ENCODE results near the gene SLC41A3.
"Not testable (repeated sequence)": the region's sequence is repeated elsewhere in the genome, so short reads cannot be mapped to it uniquely, and the experiment has no call there.

Gene SLC41A3

GRCh38 chr3:126106336-126107202, 22.6 kb upstream of the SLC41A3 start:
- DNase-seq (ENCODE audit: low read depth) = no peak

- no peak for DNase-seq (ENCODE audit: low read depth)
Observed at GRCh38 chr3:126105691-126106187, 21.8 kb upstream of the SLC41A3 start.

- no peak for DNase-seq (ENCODE audit: low read depth)
Observed at GRCh38 chr3:126104742-126105605, 21.1 kb upstream of the SLC41A3 start.

GRCh38 chr3:126104028-126104635, 20.2 kb upstream of the SLC41A3 start:
- DNase-seq (ENCODE audit: low read depth) = no peak

GRCh38 chr3:126103121-126104027, 19.4 kb upstream of the SLC41A3 start:
- no peak for DNase-seq (ENCODE audit: low read depth)

GRCh38 chr3:126102530-126102951, 18.6 kb upstream of the SLC41A3 start:
- peak; percentile 85 for DNase-seq (ENCODE audit: low read depth)

- no peak for DNase-seq (ENCODE audit: low read depth)
Observed at GRCh38 chr3:126102011-126102410, 18.1 kb upstream of the SLC41A3 start.

- no peak for DNase-seq (ENCODE audit: low read depth)
Observed at GRCh38 chr3:126101521-126101982, 17.6 kb upstream of the SLC41A3 start.

- DNase-seq (ENCODE audit: low read depth) = peak; percentile 73
Observed at GRCh38 chr3:126100634-126101301, 16.8 kb upstream of the SLC41A3 start.

- no peak for DNase-seq (ENCODE audit: low read depth)
Observed at GRCh38 chr3:126100269-126100633, 16.3 kb upstream of the SLC41A3 start.

- no peak for DNase-seq (ENCODE audit: low read depth)
Observed at GRCh38 chr3:126098391-126098858, 14.5 kb upstream of the SLC41A3 start.

- no peak for DNase-seq (ENCODE audit: low read depth)
Observed at GRCh38 chr3:126097801-126098200, 13.9 kb upstream of the SLC41A3 start.

GRCh38 chr3:126096274-126096673, 12.3 kb upstream of the SLC41A3 start:
- DNase-seq (ENCODE audit: low read depth) = not testable (repeated sequence)

GRCh38 chr3:126092128-126092527, 8.2 kb upstream of the SLC41A3 start:
- not testable (repeated sequence) for DNase-seq (ENCODE audit: low read depth)

GRCh38 chr3:126087552-126088175, 3.7 kb upstream of the SLC41A3 start:
- no peak for DNase-seq (ENCODE audit: low read depth)

- DNase-seq (ENCODE audit: low read depth) = no peak
Observed at GRCh38 chr3:126085841-126086240, 1.9 kb upstream of the SLC41A3 start.

GRCh38 chr3:126085276-126085675, 1.4 kb upstream of the SLC41A3 start:
- no peak for DNase-seq (ENCODE audit: low read depth)

- DNase-seq (ENCODE audit: low read depth) = no peak
Observed at GRCh38 chr3:126084768-126085180, 850 bp upstream of the SLC41A3 start.

- no peak for DNase-seq (ENCODE audit: low read depth)
Observed at GRCh38 chr3:126083511-126083912, 412 bp downstream of the SLC41A3 start.

- no peak for DNase-seq (ENCODE audit: low read depth)
Observed at GRCh38 chr3:126083138-126083445, 832 bp downstream of the SLC41A3 start.
